H1 (cell line): ENCODE data around the gene CDH12. TPM values are rescaled to one million over a fixed set of nuclear protein-coding genes. Genes with fewer than 3 reads are reported as not detected.

Experiments
- CTCF ChIA-PET: fragments of 300-600 bp; sonication (Branson Sonifier 250); formaldehyde crosslinking; loops from one replicate; lab custom pipeline; 2021; ENCODE audit not compliant: partially characterized antibody; lab: Charles Lee
- POLR2A ChIA-PET: fragments of 300-600 bp; sonication (Branson Sonifier 250); formaldehyde crosslinking; loops from one replicate; lab custom pipeline; 2021; ENCODE audit warnings: inconsistent platforms; ENCODE audit not compliant: partially characterized antibody; lab: Charles Lee
- DNase-seq, 2 experiments: peaks; one replicate each; pipeline versions ENCODE4 v3.0.0 to v3.0.0-alpha.2; 2010 to 2022; ENCODE audit warnings: low spot score in 2 of 2, low read depth in 1 of 2, mixed read lengths in 1 of 2
- FAIRE-seq: peaks from 2 replicates; lab custom pipeline; 2011; peaks lifted over from hg19 to GRCh38; lab: Jason Lieb, UNC
- H2AFZ ChIP-seq: 2 replicates; pipeline ENCODE4 v1.8.1; 2012; ENCODE audit warnings: low read length, inconsistent platforms
- H2AK5ac ChIP-seq: 2 replicates; pipeline ENCODE4 v1.6.1; 2013; ENCODE audit warnings: low read depth, low read length
- H2BK120ac ChIP-seq: replicated peaks from 2 replicates; pipeline ENCODE3; 2013; ENCODE audit warnings: low read depth, low read length, inconsistent platforms
- H2BK12ac ChIP-seq: 2 replicates; pipeline ENCODE4 v1.6.1; 2013; ENCODE audit warnings: low read depth, low read length
- H2BK15ac ChIP-seq: 2 replicates; pipeline ENCODE4 v1.6.1; 2013; ENCODE audit warnings: low read length
- H2BK20ac ChIP-seq: 2 replicates; pipeline ENCODE4 v1.6.1; 2013; ENCODE audit warnings: low read length
- H2BK5ac ChIP-seq: 2 replicates; pipeline ENCODE4 v1.6.1; 2013; ENCODE audit warnings: low read depth, low read length
- H3K14ac ChIP-seq: 2 replicates; pipeline ENCODE4 v1.6.1; 2013; ENCODE audit warnings: inconsistent platforms; ENCODE audit not compliant: insufficient read length
- H3K18ac ChIP-seq: 2 replicates; pipeline ENCODE4 v1.6.1; 2013; ENCODE audit warnings: low read length; ENCODE audit errors: extremely low read depth
- H3K23ac ChIP-seq: 2 replicates; pipeline ENCODE4 v1.6.1; 2013; ENCODE audit warnings: inconsistent platforms; ENCODE audit not compliant: insufficient read length
- H3K23me2 ChIP-seq: 2 replicates; pipeline ENCODE4 v1.6.1; 2013; ENCODE audit warnings: low read depth, low read length
- H3K27ac ChIP-seq: 2 replicates; pipeline ENCODE4 v1.6.1; 2011; ENCODE audit warnings: low read depth, low read length, inconsistent platforms
- H3K27me3 ChIP-seq, 4 experiments: replicated peaks in 1 of 4; 1 replicate in 1 of 4; 2 replicates in 3 of 4; pipeline versions ENCODE4 v1.6.1 to v1.8.1; 2011 to 2013; ENCODE audit warnings: low read length in 3 of 4, mild to moderate bottlenecking in 3 of 4, inconsistent platforms in 2 of 4, mixed read lengths in 2 of 4, moderate library complexity in 1 of 4; ENCODE audit not compliant: control insufficient read depth in 3 of 4, insufficient read depth in 3 of 4; ENCODE audit errors: extremely low read depth in 1 of 4
- H3K36me3 ChIP-seq, 4 experiments: 2 replicates each; pipeline versions ENCODE4 v1.6.1 to v1.8.1; 2011 to 2013; ENCODE audit warnings: mild to moderate bottlenecking in 4 of 4, low read length in 3 of 4, moderate library complexity in 2 of 4, control low read depth in 1 of 4, inconsistent platforms in 1 of 4; ENCODE audit not compliant: insufficient read depth in 4 of 4, control insufficient read depth in 2 of 4
- H3K4ac ChIP-seq: replicated peaks from 2 replicates; pipeline ENCODE3; 2013; ENCODE audit warnings: low read length, low read depth, mixed read lengths, inconsistent platforms; ENCODE audit not compliant: insufficient read length
- H3K4me1 ChIP-seq, 4 experiments: replicated peaks in 1 of 4; 1 replicate in 1 of 4; 2 replicates in 3 of 4; pipeline versions ENCODE4 v1.6.1 to v1.8.1; 2011 to 2013; ENCODE audit warnings: low read length in 3 of 4, inconsistent platforms in 2 of 4, mixed read lengths in 1 of 4; ENCODE audit not compliant: insufficient read depth in 4 of 4, control insufficient read depth in 3 of 4
- H3K4me2 ChIP-seq, 2 experiments: 2 replicates each; pipeline versions ENCODE4 v1.6.1 to v1.8.1; 2011 to 2013; ENCODE audit warnings: low read depth in 2 of 2, low read length in 2 of 2, control low read depth in 1 of 2, inconsistent platforms in 1 of 2, mild to moderate bottlenecking in 1 of 2; ENCODE audit not compliant: insufficient read depth in 1 of 2
- H3K4me3 ChIP-seq, 4 experiments: fragments of 200-600, 300-600 bp in 1 of 4; sonication (generic), shearing (Covaris generic), sonication (Bioruptor Twin) in 1 of 4; 2 replicates each; pipeline versions ENCODE4 v1.5.1 to v1.8.1; 2011 to 2016; ENCODE audit warnings: low read length in 4 of 4, low read depth in 3 of 4, control low read depth in 2 of 4, inconsistent platforms in 2 of 4, mild to moderate bottlenecking in 2 of 4, mixed read lengths in 1 of 4, moderate library complexity in 1 of 4; ENCODE audit not compliant: insufficient read depth in 2 of 4; ENCODE audit errors: extremely low read depth in 1 of 4
- H3K56ac ChIP-seq: replicated peaks from 2 replicates; pipeline ENCODE3; 2013; ENCODE audit warnings: low read depth, mild to moderate bottlenecking, mixed read lengths, low read length, inconsistent platforms; ENCODE audit not compliant: insufficient read length
- H3K79me1 ChIP-seq: 2 replicates; pipeline ENCODE4 v1.6.1; 2013; ENCODE audit warnings: low read depth, low read length, control low read depth
- H3K79me2 ChIP-seq, 2 experiments: 2 replicates each; pipeline versions ENCODE4 v1.6.1 to v1.8.1; 2012 to 2013; ENCODE audit warnings: low read length in 2 of 2, mild to moderate bottlenecking in 2 of 2, inconsistent platforms in 1 of 2; ENCODE audit not compliant: insufficient read depth in 2 of 2, control insufficient read depth in 1 of 2
- H3K9ac ChIP-seq, 4 experiments: replicated peaks in 1 of 4; 1 replicate in 1 of 4; 2 replicates in 3 of 4; pipeline versions ENCODE4 v1.6.1 to v1.8.1; 2011 to 2013; ENCODE audit warnings: low read depth in 3 of 4, low read length in 3 of 4, control low read depth in 2 of 4, mild to moderate bottlenecking in 2 of 4, moderate library complexity in 2 of 4, inconsistent platforms in 1 of 4; ENCODE audit errors: extremely low read depth in 1 of 4
- H3K9me3 ChIP-seq, 2 experiments: 2 replicates each; pipeline versions ENCODE4 v1.6.1 to v1.8.1; 2012 to 2013; ENCODE audit warnings: mild to moderate bottlenecking in 2 of 2, moderate library complexity in 2 of 2, control low read depth in 1 of 2, inconsistent platforms in 1 of 2, low read depth in 1 of 2, low read length in 1 of 2, mixed read lengths in 1 of 2; ENCODE audit not compliant: insufficient read depth in 2 of 2
- H4K20me1 ChIP-seq, 2 experiments: replicated peaks in 1 of 2; 2 replicates each; pipeline versions ENCODE3 to v1.8.1; 2011 to 2013; ENCODE audit warnings: inconsistent platforms in 2 of 2, low read length in 2 of 2, mild to moderate bottlenecking in 1 of 2; ENCODE audit not compliant: insufficient read depth in 2 of 2, control insufficient read depth in 1 of 2
- H4K5ac ChIP-seq: 2 replicates; pipeline ENCODE4 v1.6.1; 2013; ENCODE audit warnings: low read length, low read depth, mixed read lengths, inconsistent platforms; ENCODE audit not compliant: insufficient read length
- H4K8ac ChIP-seq: 2 replicates; pipeline ENCODE4 v1.8.0; 2013; ENCODE audit warnings: mild to moderate bottlenecking, moderate library complexity, low read length, inconsistent platforms; ENCODE audit not compliant: insufficient read depth; ENCODE audit errors: extremely low read depth
- H4K91ac ChIP-seq: replicated peaks from 2 replicates; pipeline ENCODE3; 2013; ENCODE audit warnings: low read length, mixed read lengths, inconsistent platforms; ENCODE audit not compliant: insufficient read length
- ATF3 ChIP-seq: IDR thresholded peaks from 2 replicates; pipeline ENCODE4 v1.6.1; 2011; ENCODE audit warnings: low read depth, mild to moderate bottlenecking, low read length; ENCODE audit not compliant: insufficient read depth
- CBX5 ChIP-seq: fragments of 300-800, 300-1000 bp; sonication (generic); IDR thresholded peaks from 2 replicates; pipeline ENCODE4 v1.7.1; 2016; ENCODE audit warnings: antibody characterized with exemption, low read length, low read depth
- CHD2 ChIP-seq: IDR thresholded peaks from 2 replicates; pipeline ENCODE4 v1.6.1; 2012; ENCODE audit warnings: low read length, improper control_type of control experiment
- EZH2 ChIP-seq: fragments of 200-600 bp; sonication (generic); IDR thresholded peaks from 2 replicates; pipeline ENCODE4 v1.7.1; 2012; ENCODE audit warnings: low read depth, mild to moderate bottlenecking, moderate library complexity, low read length, inconsistent platforms; ENCODE audit not compliant: severe bottlenecking
- GABPA ChIP-seq: IDR thresholded peaks from 2 replicates; pipeline ENCODE4 v1.6.1; 2011; ENCODE audit warnings: mild to moderate bottlenecking, low read length, moderate library complexity, borderline replicate concordance; ENCODE audit not compliant: insufficient read depth
- KDM5A ChIP-seq: fragments of 200-600 bp; IDR thresholded peaks from 2 replicates; pipeline ENCODE4 v1.7.1; 2012; ENCODE audit warnings: mild to moderate bottlenecking, low read length, inconsistent platforms, mixed read lengths
- NANOG ChIP-seq: IDR thresholded peaks from 2 replicates; pipeline ENCODE4 v1.6.1; 2011; ENCODE audit warnings: low read length, low read depth, mild to moderate bottlenecking, inconsistent platforms; ENCODE audit not compliant: insufficient read depth, poor library complexity, severe bottlenecking
- POLR2A ChIP-seq, 2 experiments: IDR thresholded peaks; 1 replicate in 1 of 2; 2 replicates in 1 of 2; pipeline ENCODE4 v1.6.1; 2011; ENCODE audit warnings: low read depth in 2 of 2, low read length in 2 of 2, mild to moderate bottlenecking in 2 of 2; ENCODE audit errors: control extremely low read depth in 1 of 2
- POLR2AphosphoS5 ChIP-seq: IDR thresholded peaks from 2 replicates; pipeline ENCODE4 v1.6.1; 2011; ENCODE audit warnings: low read depth, low read length
- POU5F1 ChIP-seq: IDR thresholded peaks from 2 replicates; pipeline ENCODE4 v1.6.1; 2011; ENCODE audit warnings: low read depth, mild to moderate bottlenecking, low read length, moderate library complexity
- RAD21 ChIP-seq, 2 experiments: IDR thresholded peaks in 1 of 2; conservative IDR thresholded peaks in 1 of 2; 2 replicates each; pipeline ENCODE4 v1.6.1; 2011; ENCODE audit warnings: low read depth in 2 of 2, low read length in 2 of 2, improper control_type of control experiment in 1 of 2, inconsistent platforms in 1 of 2, mild to moderate bottlenecking in 1 of 2, moderate library complexity in 1 of 2
- SAP30 ChIP-seq: fragments of 300-600 bp; sonication (generic); IDR thresholded peaks from 2 replicates; pipeline ENCODE4 v1.7.1; 2012; ENCODE audit warnings: low read length, moderate library complexity, mild to moderate bottlenecking, inconsistent platforms; ENCODE audit not compliant: insufficient read depth, insufficient replicate concordance
- SP4 ChIP-seq: IDR thresholded peaks from 2 replicates; pipeline ENCODE4 v1.6.1; 2012; ENCODE audit warnings: low read length, inconsistent platforms
- SRF ChIP-seq: IDR thresholded peaks from 2 replicates; pipeline ENCODE4 v1.6.1; 2011; ENCODE audit warnings: mild to moderate bottlenecking, low read depth, low read length, moderate library complexity
- TCF12 ChIP-seq: IDR thresholded peaks from 2 replicates; pipeline ENCODE4 v1.6.1; 2011; ENCODE audit warnings: low read depth, mild to moderate bottlenecking, low read length
- WGBS, 2 experiments: shearing (Covaris generic) in 1 of 2; methylation state at CpG; one replicate each; pipeline versions ENCODE4 v1.1.6 to v1.1.7; 2013 to 2015; ENCODE audit warnings: low lambda C conversion rate in 2 of 2, mixed read lengths in 2 of 2, inconsistent platforms in 1 of 2, low coverage in 1 of 2, missing lambda C conversion rate in 1 of 2; ENCODE audit not compliant: insufficient replicate concordance in 2 of 2, insufficient coverage in 1 of 2, insufficient read length in 1 of 2; ENCODE audit errors: extremely low coverage in 1 of 2, missing lambda C conversion rate in 1 of 2; 5-methylcytosine and 5-hydroxymethylcytosine counted together
- polyA plus RNA-seq, 7 experiments: library from polyadenylated mRNA; depleted of rRNA in 3 of 7; stranded (reverse) in 5 of 7; unstranded in 2 of 7; fragments of >200 nt in 5 of 7; fragments of 200-250 nt in 2 of 7; gene quantifications; 1 replicate in 5 of 7; 2 replicates in 1 of 7; 4 replicates in 1 of 7; pipeline versions ENCODE4 v1.2.1 to v1.2.3, GENCODE V29; 2011 to 2013; ENCODE audit warnings: missing spikeins in 2 of 7, mixed read lengths in 2 of 7
- total RNA-seq: library from RNA; stranded (reverse); fragmentation: NEBNext Ultra II Directional; extraction: Animal tissue kit (Norgen Biotek cat#: 25700); gene quantifications from 2 replicates; pipeline ENCODE4 v1.2.1, GENCODE V29; 2021

CDH12 gene
- total and polyA plus RNA-seq, 2 of the 8 experiments (the other 6 are each of a cell fraction or from before 2014, with no cell fraction given) = 0.03 TPM; not detected in 1

GRCh38 chr5:21774281-21774680 is 1078.9 kb downstream of the CDH12 start:
- CTCF ChIA-PET = no interaction called here
- Histone ChIP-seq H3K36me3 (no peaks in the 10 kb centered on the region), H2BK15ac (no peak overlapping the region), H3K4me1 (no peaks in the 10 kb centered on the region), H3K4me3 (no peak overlapping the region), H2BK20ac (no peak overlapping the region), H2AFZ (no peak overlapping the region), H3K79me1 (no peaks in the 10 kb centered on the region), H3K23me2 (no peaks in the 10 kb centered on the region), H4K91ac (no peak overlapping the region), H3K27me3 (no peaks in the 10 kb centered on the region), H3K14ac (no peak overlapping the region), H2AK5ac (no peak overlapping the region), H4K5ac (no peak overlapping the region), H3K18ac (no peak overlapping the region), H2BK120ac (no peak overlapping the region), H4K20me1 (no peaks in the 10 kb centered on the region), H3K9ac (no peak overlapping the region), H4K8ac (no peak overlapping the region), H3K27ac (no peak overlapping the region), H3K79me2 (no peaks in the 10 kb centered on the region), H2BK5ac (no peak overlapping the region), H2BK12ac (no peak overlapping the region; the same call in 1 of the 2 replicates), H3K4ac (no peak overlapping the region), H3K56ac (no peak overlapping the region), H3K9me3 (no peaks in the 10 kb centered on the region), H3K4me2 (no peak overlapping the region), H3K23ac (no peak overlapping the region)
- 100% methylated on average over 2 of the region's 2 CpGs; no CpG with 5 or more reads in 1 of the 2 experiments for WGBS, 2 experiments
- DNase-seq = no peak
- POLR2A ChIA-PET = no interaction called here
- FAIRE-seq = no peak
- TF ChIP-seq SAP30 = no peak
- no peak for TF ChIP-seq POLR2AphosphoS5
- TF ChIP-seq TCF12 = no peak
- TF ChIP-seq SP4 = no peak
- no peak for TF ChIP-seq CBX5
- TF ChIP-seq ATF3 = no peak
- no peak for TF ChIP-seq SRF
- TF ChIP-seq CHD2 = no peak
- no peak for TF ChIP-seq RAD21 (IDR thresholded peaks at IDR 0.05 in 1 of 2, conservative IDR thresholded peaks at IDR 0.05 in 1 of 2; ENCODE audit: low read depth in 2 of 2, low read length in 2 of 2)
- no peak for TF ChIP-seq GABPA
- TF ChIP-seq KDM5A = no peak
- no peak for TF ChIP-seq POLR2A (IDR thresholded peaks at IDR 0.05; ENCODE audit: control extremely low read depth in 1 of 2, low read depth in 2 of 2, low read length in 2 of 2)
- no peak for TF ChIP-seq EZH2
- no peak for TF ChIP-seq NANOG
- no peak for TF ChIP-seq POU5F1
